OCI-LY3 (cell line): ENCODE data around the gene ABTB2.

Experiments used
- CTCF ChIP-seq: fragments of 200-600, 300-600 bp; sonication (generic); IDR thresholded peaks from 2 replicates; pipeline ENCODE4 v1.5.1; 2014; ENCODE audit warnings: antibody characterized with exemption, low read length, low read depth
- EZH2phosphoT487 ChIP-seq: fragments of 200-600 bp; shearing (Covaris generic); IDR thresholded peaks from 2 replicates; pipeline ENCODE4 v1.6.1; 2018; ENCODE audit warnings: antibody characterized with exemption, mixed run types, low read depth

GRCh38 chr11:34270711-34271110 is 87.1 kb downstream of the ABTB2 start:
- TF ChIP-seq CTCF (no peak), EZH2phosphoT487 (no peak)
